Caki2 (cell line): ENCODE measurements around the gene BMP2. TPM values are rescaled to one million over a fixed set of nuclear protein-coding genes. Genes with fewer than 3 reads are reported as not detected.

Experiments used
- DNase-seq: peaks from one replicate; pipeline ENCODE4 v3.0.0-alpha.2; 2015; ENCODE audit warnings: low read depth
- in situ Hi-C: cut with HindIII; loops from 2 replicates; pipeline ENCODE4 v1.10.0; 2016; ENCODE audit warnings: low sequenced_read_pairs, low pct_unique_long_range_greater_than_20kb, mixed read lengths
- total RNA-seq: library from RNA; depleted of rRNA; stranded (reverse); fragments of >200 nt; shearing (Covaris generic); gene quantifications from 2 replicates; pipeline ENCODE4 v1.2.3, GENCODE V29; 2014; ENCODE audit warnings: low replicate concordance

BMP2 gene
- total RNA-seq, 1 experiment from 2014 or later: 4.3 TPM

DNA sequence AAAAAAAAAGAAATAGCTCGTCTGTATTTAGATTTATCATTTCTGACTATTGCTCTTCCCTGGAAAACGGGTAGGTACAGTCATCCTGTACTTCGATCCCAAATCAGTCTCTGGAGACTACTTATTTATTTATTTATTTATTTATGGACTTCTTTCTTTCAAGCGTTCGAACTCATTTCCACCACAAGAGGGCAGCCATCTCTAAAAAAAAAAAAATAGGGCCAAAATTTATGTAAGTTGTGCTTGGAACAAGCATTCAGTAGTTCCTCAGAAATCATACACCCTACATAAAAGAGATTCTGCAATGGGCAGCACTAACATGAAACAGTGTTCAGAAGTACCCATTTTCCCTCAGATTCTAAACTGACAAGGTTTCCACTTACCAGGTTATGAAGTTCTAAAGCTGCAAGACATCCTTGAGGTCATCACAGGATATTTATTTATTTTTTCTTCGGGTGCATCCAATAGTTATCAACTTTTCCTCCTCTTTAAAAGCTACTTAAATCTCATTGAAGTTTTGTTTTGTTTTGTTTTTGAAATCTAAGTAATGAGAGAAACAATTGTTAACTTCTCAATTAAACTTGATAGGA, 1.9 kb upstream of the BMP2 start:
- peak; percentile 81 for DNase-seq
- in situ Hi-C loops: no loop called here

GRCh38 chr20:6766433-6766832, 1.1 kb upstream of the BMP2 start:
- no peak for DNase-seq
- in situ Hi-C loops: no loop called here

DNA sequence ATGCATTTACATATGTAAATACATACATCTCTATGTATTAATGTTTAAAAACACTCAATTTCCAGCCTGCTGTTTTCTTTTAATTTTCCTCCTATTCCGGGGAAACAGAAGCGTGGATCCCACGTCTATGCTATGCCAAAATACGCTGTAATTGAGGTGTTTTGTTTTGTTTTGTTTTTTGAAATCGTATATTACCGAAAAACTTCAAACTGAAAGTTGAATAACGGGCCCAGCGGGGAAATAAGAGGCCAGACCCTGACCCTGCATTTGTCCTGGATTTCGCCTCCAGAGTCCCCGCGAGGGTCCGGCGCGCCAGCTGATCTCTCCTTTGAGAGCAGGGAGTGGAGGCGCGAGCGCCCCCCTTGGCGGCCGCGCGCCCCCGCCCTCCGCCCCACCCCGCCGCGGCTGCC, 355 bp upstream of the BMP2 start:
- in situ Hi-C loops: no loop called here
- DNase-seq: no peak

DNA sequence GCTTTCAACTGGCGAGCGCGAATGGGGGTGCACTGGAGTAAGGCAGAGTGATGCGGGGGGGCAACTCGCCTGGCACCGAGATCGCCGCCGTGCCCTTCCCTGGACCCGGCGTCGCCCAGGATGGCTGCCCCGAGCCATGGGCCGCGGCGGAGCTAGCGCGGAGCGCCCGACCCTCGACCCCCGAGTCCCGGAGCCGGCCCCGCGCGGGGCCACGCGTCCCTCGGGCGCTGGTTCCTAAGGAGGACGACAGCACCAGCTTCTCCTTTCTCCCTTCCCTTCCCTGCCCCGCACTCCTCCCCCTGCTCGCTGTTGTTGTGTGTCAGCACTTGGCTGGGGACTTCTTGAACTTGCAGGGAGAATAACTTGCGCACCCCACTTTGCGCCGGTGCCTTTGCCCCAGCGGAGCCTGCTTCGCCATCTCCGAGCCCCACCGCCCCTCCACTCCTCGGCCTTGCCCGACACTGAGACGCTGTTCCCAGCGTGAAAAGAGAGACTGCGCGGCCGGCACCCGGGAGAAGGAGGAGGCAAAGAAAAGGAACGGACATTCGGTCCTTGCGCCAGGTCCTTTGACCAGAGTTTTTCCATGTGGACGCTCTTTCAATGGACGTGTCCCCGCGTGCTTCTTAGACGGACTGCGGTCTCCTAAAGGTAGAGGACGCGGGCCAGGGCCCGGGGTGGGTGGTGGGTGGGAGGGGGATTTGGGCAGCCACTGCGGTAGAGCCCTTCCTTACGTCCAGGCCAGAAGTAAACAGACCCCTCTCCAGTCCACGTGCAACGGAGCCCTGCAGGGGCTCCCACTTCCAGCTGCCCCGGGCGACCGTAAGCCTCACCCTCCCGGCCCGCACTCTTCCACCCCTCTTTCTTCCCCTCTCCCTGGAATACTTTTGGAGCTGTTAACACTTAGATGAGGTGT, 998 bp downstream of the BMP2 start:
- in situ Hi-C loops: no loop called here
- peak; percentile 50 for DNase-seq

- in situ Hi-C loops: no loop called here
- peak; percentile 51 for DNase-seq
Measured at GRCh38 chr20:6769903-6770785, 2.7 kb downstream of the BMP2 start.

GRCh38 chr20:6770786-6771100, 3.3 kb downstream of the BMP2 start:
- no peak for DNase-seq
- in situ Hi-C loops: no loop called here

DNA sequence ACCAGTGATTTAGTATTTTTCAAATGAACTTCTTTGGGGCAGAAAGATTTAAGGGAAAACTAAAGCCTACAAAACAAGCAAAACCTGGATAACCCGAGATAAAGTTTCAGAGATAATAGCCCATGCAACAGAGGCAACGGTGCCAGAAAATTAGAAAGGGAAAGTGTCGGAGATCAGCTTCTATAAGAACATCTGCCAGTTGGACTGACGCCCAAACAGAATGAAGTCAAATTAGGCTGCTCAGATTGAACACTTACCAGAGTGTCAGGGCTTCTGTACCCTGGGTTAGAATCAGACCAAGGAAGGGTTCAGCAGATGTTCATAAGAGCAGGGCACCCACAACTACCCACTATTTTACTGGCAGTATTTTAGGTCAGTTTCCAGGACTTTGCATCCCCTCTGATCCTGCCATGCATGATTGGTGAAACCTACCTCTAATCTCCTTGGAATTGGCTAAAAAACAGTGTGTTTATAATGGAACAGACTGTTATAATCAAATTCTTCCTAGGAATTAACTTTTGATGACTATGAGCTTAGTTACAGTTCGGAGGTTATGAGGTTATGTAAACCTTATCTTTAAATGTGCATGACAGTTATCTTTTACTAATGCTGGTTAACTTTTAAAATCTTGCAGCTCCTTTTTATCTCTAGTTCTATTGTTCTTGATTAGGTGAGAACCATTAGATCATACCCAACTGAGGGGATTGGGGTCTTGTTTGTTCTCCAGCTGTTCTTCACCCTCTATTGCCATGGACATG, 13.1 kb downstream of the BMP2 start:
- DNase-seq: no peak
- in situ Hi-C loops: no loop called here

- in situ Hi-C loops: no loop called here
- no peak for DNase-seq
Measured at GRCh38 chr20:6783752-6784151, 16.3 kb downstream of the BMP2 start.

GRCh38 chr20:6784210-6784631, 16.7 kb downstream of the BMP2 start:
- in situ Hi-C loops: no loop called here
- peak; percentile 30 for DNase-seq

- in situ Hi-C loops: no loop called here
- DNase-seq: no peak
Measured at GRCh38 chr20:6784767-6785166, 17.3 kb downstream of the BMP2 start.

GRCh38 chr20:6786548-6786947, 19.1 kb downstream of the BMP2 start:
- in situ Hi-C loops: no loop called here
- DNase-seq: no peak

GRCh38 chr20:6792789-6793188, 25.3 kb downstream of the BMP2 start:
- in situ Hi-C loops: no loop called here
- no peak for DNase-seq

DNA sequence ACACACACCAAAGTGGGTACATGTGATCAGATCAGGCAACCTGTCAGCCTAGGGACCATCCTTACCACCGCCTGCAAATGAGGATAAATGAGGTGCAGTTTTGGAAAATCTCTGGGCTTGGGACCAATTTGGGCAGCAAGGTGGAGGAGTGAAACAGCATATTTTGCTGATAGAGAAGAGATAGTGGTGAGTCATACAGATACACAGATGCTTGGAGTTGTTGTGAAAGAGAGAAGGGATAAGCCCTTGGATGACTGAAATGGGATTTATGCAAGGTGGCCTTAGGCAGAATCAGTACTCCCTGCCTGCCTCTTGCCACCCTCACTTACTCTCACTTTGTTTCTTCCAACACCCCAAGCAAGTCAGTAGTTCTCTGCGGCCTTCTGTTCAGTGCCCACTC, 34.7 kb downstream of the BMP2 start:
- in situ Hi-C loops: no loop called here
- no peak for DNase-seq

- in situ Hi-C loops: no loop called here
- DNase-seq: no peak
Measured at GRCh38 chr20:6806275-6806674, 38.8 kb downstream of the BMP2 start.

DNA sequence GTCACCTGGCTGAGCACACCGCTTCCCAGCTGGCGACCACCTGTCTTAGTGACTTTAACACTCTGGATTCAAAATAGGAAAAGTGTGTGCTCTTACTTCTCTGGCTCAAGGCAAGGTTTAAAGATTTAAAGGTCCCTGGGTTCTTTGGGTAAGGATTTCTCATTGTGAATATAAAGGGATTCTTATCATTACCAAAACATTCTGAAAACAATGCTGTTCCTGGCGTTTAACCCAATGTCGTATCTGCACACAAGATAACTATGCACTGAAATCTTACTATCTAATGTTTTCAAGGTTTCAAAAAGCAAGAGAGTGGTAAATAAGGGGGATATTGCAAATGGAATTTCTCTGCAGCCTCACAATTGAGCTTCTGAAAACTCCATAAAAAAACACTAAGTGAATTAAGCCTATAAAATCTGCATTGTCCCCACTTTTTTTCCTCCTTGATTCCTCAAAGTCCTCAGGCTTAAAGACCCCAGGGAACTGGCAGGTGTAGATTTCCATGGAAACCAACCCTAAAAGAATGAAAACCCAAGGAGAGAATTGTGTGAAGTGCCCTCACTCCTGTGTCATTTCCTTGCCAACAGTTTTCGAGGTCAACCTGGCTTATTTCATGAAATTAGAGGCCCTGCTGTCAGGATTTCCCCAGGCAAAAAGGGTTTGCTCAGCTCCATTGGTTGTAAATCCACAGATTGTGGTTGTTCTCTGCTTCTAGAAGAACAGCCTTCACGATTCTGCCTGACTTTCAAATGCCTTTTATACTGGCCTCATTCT, 44.0 kb downstream of the BMP2 start:
- in situ Hi-C loops: no loop called here
- no peak for DNase-seq

DNA sequence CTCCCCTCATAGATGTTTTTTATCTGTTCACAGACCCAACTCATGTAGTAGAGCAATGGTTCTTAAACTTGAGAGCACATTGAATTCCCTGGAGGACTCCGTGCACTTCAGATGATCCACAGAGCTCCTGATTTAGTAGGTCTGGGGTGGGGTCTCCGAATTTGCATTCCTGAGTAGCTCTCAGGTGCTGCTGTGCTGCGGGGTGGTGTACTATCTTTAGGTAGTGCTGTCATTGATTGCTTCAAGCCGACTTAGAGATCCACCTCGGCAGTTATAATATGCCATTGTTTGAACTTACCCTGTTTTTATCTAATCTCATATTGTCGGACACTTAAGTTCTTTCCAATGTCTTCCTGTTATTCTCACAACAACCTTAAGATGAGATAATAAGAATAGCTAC, 45.0 kb downstream of the BMP2 start:
- DNase-seq: no peak
- in situ Hi-C loops: no loop called here

- DNase-seq: no peak
- in situ Hi-C loops: no loop called here
Measured at GRCh38 chr20:6814945-6815344, 47.5 kb downstream of the BMP2 start.
